Putamen (tissue), 1 donor: ENCODE results near the gene PTPRG.
"Not testable (repeated sequence)": the region's sequence is repeated elsewhere in the genome, so short reads cannot be mapped to it uniquely, and the experiment has no call there.

Source experiments
- DNase-seq: peaks from one replicate; pipeline ENCODE4 v3.0.0-alpha.2; 2016; ENCODE audit warnings: low spot score

PTPRG gene

GRCh38 chr3:61685755-61686154, 124.4 kb downstream of the PTPRG start:
- no peak for DNase-seq

GRCh38 chr3:61686228-61686648, 124.9 kb downstream of the PTPRG start:
- no peak for DNase-seq

GRCh38 chr3:61687206-61687605, 125.8 kb downstream of the PTPRG start:
- no peak for DNase-seq

DNA sequence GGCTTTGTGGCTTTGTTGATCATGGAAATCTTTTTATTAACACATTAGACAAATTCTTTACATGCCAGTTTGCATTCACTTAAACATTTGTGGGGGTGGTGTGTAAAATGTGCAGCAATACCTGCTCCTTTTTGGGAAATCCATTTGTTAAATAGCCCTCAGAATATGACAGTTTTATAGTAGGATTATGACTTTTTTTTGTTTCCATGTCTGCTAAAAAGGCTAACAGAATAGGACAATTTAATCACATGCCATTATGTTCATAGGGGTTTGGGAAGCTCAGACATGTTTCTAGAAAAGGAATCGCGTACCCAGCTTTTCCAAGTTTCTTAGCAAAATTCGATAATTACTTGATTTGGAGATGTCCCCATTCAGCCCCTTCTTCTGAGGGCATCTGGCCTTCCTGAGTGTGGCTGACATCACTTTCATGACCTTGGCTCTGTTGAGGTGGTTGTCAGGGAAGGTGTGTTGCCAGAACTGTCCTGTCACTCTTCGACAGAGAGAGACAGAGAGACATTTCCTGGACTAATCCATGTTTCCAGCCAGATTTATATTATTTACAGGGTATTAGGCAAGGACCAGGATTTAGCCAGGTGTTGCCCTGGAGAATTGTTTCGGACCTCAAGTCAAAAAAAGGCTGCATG, 126.4 kb downstream of the PTPRG start:
- DNase-seq: no peak

DNA sequence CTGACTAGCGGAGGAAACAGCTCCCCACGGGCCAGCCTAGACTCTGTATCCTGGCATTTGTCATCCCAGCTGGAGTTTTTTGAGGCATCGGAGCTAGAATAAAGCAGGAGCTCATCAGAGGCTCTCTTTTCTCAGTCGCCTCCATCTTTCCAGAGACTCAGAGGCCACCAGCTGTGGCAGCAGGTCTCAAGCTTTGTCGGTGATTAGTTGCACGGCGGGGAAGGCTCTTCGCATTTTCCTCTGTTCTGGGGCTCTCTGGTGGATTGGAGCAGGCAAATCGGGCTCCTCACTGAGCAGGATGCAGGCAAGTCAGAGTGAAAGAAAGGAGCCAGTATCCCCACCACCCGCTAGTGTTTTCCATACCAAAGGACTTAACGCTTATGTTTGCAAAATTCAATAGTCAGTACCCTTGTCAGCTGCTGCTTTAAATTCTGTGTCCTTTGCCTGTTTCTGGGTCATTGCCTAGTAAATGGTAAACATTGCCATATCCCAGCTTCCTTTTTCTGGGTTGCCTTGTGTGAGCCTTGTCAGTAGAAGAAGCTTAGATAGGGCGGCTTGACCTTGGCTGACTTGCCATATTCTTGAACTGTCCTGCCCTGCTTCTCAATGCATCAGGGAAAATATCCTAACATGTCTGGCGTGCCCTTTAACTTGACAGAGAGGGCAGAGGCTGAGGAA, 127.1 kb downstream of the PTPRG start:
- no peak for DNase-seq

DNA sequence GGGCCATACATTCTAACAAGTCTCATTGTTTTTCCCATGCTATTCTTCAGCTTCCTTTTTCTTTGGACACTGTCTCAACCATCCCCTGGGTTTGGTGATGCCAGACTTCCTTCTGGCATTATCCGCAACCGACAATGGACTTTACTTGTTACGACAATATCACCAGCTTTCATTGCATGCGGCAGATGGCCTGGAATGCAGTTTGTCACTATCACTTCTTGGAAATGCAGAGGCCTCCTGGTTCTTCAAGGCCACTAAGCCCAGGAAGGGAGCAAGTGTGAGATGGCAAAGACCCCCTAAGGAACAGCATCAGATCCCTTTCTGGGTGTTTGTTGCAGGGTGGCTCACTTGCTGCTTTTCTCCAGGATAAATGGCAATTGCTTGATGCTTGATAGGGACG, 128.6 kb downstream of the PTPRG start:
- no peak for DNase-seq

- no peak for DNase-seq
These were observed 130.1 kb downstream of the PTPRG start for GRCh38 chr3:61691466-61691865.

- no peak for DNase-seq
These were observed 135.9 kb downstream of the PTPRG start for GRCh38 chr3:61697301-61697700.

GRCh38 chr3:61698278-61699072, 137.1 kb downstream of the PTPRG start:
- not testable (repeated sequence) for DNase-seq

- DNase-seq: no peak
These were observed 138.3 kb downstream of the PTPRG start for GRCh38 chr3:61699622-61700021.

DNA sequence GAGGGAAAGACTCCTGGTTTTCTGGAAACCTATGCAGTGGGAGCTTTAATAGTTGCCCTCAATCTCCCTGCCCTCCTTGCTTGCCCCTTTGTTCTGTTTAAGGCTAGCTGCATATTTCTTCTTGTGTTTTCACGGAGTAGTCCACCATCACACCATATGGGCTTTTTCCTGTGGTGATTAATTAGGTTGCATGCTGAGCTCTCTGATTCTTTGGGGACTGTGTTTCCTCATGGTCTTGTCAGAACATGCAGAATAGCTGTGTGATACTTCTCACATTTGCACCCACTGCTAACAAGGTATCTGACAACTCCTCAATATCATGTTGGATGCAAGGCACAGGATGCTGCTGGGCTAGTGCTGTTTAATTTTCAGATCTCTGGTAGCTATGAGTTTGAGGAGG, 139.6 kb downstream of the PTPRG start:
- DNase-seq: no peak

DNA sequence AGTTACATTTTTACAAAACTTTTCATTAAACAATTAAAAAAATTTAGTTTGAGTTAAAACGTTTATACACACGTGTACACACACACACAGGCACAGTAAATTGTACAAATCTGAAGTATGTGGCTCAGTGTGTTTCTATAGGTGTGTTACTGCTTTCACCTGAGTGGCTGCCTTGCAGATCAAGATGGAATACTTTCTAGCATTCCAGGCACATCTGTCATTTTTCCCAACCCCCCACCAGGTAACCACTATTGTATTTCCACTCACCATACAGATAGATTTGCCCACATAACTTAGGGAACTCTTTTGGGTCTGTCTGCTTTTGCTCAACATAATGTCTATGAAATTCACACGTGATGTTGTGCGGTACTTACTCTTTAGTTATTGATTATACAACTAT, 141.1 kb downstream of the PTPRG start:
- DNase-seq: no peak

DNA sequence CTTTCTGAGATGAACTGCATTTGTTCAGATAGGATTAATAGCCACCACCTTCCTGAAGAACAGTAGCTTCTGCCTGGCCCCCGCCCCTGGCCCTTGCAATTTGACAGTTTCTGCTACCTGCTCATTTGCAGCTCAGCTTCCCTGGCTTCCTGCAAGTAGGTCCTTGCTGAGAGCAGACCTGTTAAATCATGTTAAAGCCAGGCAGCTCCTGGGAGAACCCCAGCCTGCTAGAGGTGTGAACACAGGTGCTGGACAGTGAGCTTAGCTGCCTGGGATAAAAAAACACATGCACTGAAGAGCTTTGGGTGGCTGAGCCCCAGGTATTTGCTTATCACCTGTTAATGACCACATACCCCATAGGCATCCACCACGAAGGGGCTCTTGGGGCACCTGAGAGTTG, 143.4 kb downstream of the PTPRG start:
- no peak for DNase-seq

- no peak for DNase-seq
These were observed 146.1 kb downstream of the PTPRG start for GRCh38 chr3:61707492-61707891.

GRCh38 chr3:61710920-61711319, 149.5 kb downstream of the PTPRG start:
- not testable (repeated sequence) for DNase-seq

DNA sequence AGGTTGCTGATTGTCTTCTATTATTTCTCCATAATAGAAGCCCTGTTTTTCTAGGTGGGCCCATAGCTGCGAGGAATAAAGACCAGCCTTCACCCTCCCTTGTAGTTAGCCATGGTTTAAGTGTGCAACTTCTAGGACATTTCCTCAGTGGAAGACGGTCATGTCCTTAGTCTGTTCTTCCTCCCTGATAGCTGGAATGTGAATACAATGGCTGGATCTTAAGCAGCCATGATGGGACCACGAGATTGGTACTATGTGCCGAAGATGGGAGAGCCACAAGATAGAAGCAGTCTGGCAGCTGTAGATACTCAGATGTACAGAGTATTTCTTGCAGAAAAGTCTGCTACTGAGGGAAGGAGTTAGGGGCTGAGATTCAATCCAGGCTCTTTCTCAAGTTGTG, 152.9 kb downstream of the PTPRG start:
- DNase-seq: no peak

DNA sequence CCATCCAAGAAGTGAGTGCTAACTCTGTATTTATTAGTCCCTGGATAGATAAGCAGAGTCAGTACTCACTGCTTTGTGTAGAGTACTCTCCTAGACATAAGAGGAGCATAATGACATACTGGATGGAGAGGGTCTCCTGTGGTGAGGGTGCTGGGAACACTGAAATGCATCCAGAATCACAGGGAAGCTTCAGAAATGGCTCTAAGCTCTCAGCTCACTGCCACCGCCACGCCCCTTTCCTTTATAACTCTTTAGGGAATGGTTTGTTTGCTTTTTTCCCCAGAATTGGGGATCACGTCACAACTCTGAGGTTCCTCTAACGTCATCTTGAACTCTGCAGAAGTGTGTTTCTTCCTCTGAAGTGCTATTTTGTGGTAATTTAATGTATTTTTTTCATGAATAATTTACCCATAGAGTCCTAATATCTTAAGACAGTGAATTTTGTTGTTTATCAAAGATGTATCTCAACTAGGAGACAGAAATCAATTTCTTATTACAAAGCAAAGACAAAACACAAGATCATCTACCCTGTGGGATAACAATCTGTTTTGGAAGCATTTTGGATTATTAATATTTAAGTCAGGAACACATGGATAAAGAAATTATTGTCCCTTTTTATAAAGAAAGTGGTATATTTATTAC, 154.6 kb downstream of the PTPRG start:
- no peak for DNase-seq

DNA sequence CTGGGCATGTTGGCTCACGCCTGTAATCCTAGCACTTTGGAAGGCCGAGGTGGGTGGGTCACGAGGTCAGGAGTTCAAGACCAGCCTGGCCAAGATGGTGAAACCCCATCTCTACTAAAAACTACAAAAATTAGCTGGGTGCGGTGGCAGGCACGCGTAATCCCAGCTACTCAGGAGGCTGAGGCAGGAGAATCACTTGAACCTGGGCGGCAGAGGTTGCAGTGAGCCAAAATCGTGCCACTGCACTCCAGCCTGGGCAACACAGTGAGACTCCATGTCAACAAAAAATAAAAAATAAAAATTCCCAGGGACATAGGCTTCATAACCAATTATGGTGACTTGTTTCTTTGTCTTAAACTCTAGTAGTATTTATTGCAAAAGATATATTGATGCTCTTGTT, 155.3 kb downstream of the PTPRG start:
- not testable (repeated sequence) for DNase-seq

GRCh38 chr3:61718565-61718964, 157.2 kb downstream of the PTPRG start:
- DNase-seq: no peak

DNA sequence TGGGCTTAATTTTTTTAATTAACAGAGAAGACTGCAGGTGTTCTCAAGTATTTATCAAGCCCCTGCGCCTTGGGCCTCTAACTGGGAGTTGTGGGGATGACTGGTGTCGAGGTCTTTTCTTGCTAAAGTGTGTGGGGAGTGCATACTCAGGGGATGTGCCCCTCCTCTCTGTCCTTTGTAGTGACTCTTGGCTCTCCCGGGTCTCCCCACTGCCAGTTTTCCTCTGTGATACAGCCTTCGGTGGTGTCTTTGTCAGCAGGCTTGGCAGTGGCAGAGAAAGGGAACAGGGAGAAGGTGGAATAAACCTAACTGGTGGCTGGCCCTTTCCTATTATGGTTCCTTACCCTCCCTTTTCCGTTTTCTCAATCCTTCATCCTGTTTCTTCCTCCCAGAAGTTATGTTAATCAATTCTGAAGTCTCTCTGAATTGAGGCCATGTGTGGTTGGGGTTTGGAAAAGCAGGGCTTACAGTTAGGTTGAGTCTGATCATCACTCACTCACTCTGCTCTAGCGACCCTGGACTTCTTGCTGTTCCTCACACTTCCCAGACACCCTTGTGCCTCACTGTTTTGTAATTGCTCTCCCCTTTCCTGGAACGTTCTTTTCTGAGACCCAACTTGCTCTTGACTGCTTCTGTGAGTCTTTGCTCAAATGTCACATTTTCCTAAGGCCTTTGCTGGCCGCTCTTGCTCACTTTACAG, 158.1 kb downstream of the PTPRG start:
- DNase-seq: no peak

GRCh38 chr3:61723038-61723437, 161.7 kb downstream of the PTPRG start:
- no peak for DNase-seq

GRCh38 chr3:61724183-61724582, 162.8 kb downstream of the PTPRG start:
- no peak for DNase-seq
